ENCODE measurements around the gene CTIF. TPM values are rescaled to one million over a fixed set of nuclear protein-coding genes. Genes with fewer than 3 reads are reported as not detected.

Gene CTIF
- total RNA-seq, 1 donor = 65.9 TPM

DNA sequence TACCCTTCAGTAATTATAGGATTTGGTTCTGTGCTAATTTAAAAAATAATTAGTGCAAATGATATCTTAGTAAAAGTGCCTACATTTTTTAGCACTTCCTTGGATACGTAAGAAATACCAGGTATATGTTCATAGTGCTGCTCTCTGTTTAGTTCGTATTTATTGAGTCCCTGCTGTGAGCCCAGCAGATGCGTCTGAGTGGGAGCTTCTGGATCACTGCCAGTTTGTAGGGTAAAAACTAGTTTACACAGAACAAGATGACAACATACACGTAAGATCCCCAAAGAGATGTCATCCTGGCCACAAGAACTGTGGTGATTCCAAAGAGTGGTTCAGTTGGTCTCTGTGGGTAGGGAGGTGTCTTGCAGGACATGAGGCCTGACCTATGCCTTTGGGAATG is 103.2 kb downstream of the CTIF start:
- Histone ChIP-seq H3K9me3 (ENCODE audit: low read depth, low read length) (no peaks in the 10 kb centered on the region), H3K27me3 (ENCODE audit: insufficient read depth, low read length) (no peaks in the 10 kb centered on the region), H3K4me3 (ENCODE audit: insufficient read depth, low read length) (no peak overlapping the region), H4K20me1 (ENCODE audit: insufficient read depth, low read length) (peaks cover 78% of the 10 kb centered on the region), H3K27ac (ENCODE audit: low read depth, low read length) (no peak overlapping the region), H3K36me3 (ENCODE audit: insufficient read depth, low read length) (peaks cover 10% of the 10 kb centered on the region), H3K79me2 (ENCODE audit: insufficient read depth, low read length) (peaks cover 6% of the 10 kb centered on the region), H3K4me2 (ENCODE audit: insufficient read depth, low read length) (no peak overlapping the region), H2AFZ (ENCODE audit: low read length) (no peak overlapping the region), H3K4me1 (ENCODE audit: insufficient read depth, low read length) (peaks cover 13% of the 10 kb centered on the region)
- DNase-seq (ENCODE audit: insufficient read length, low spot score, missing footprints) = no peak
- TF ChIP-seq CTCF (IDR thresholded peaks at IDR 0.05; ENCODE audit: extremely low read depth, low read depth, low read length) = no peak

- H4K20me1 ChIP-seq (ENCODE audit: insufficient read depth, low read length) = peaks cover 75% of the 10 kb centered on the region
- H3K4me3 ChIP-seq (ENCODE audit: insufficient read depth, low read length) = no peak overlapping the region
- no peak overlapping the region for H3K4me2 ChIP-seq (ENCODE audit: insufficient read depth, low read length)
- H3K36me3 ChIP-seq (ENCODE audit: insufficient read depth, low read length) = peaks cover 10% of the 10 kb centered on the region
- H3K79me2 ChIP-seq (ENCODE audit: insufficient read depth, low read length) = peaks cover 6% of the 10 kb centered on the region
- TF ChIP-seq CTCF (IDR thresholded peaks at IDR 0.05; ENCODE audit: extremely low read depth, low read depth, low read length) = no peak
- H3K27ac ChIP-seq (ENCODE audit: low read depth, low read length) = no peak overlapping the region
- H3K27me3 ChIP-seq (ENCODE audit: insufficient read depth, low read length) = no peaks in the 10 kb centered on the region
- H3K9me3 ChIP-seq (ENCODE audit: low read depth, low read length) = no peaks in the 10 kb centered on the region
- DNase-seq (ENCODE audit: insufficient read length, low spot score, missing footprints) = no peak
- H2AFZ ChIP-seq (ENCODE audit: low read length) = no peak overlapping the region
- H3K4me1 ChIP-seq (ENCODE audit: insufficient read depth, low read length) = peaks cover 13% of the 10 kb centered on the region
These were observed 103.7 kb downstream of the CTIF start for GRCh38 chr18:48642503-48642902.

- Histone ChIP-seq H3K4me3 (ENCODE audit: insufficient read depth, low read length) (no peak overlapping the region), H3K4me1 (ENCODE audit: insufficient read depth, low read length) (peaks cover 13% of the 10 kb centered on the region), H4K20me1 (ENCODE audit: insufficient read depth, low read length) (peaks cover 75% of the 10 kb centered on the region), H2AFZ (ENCODE audit: low read length) (no peak overlapping the region), H3K79me2 (ENCODE audit: insufficient read depth, low read length) (peaks cover 6% of the 10 kb centered on the region), H3K27ac (ENCODE audit: low read depth, low read length) (no peak overlapping the region), H3K27me3 (ENCODE audit: insufficient read depth, low read length) (no peaks in the 10 kb centered on the region), H3K4me2 (ENCODE audit: insufficient read depth, low read length) (no peak overlapping the region), H3K36me3 (ENCODE audit: insufficient read depth, low read length) (peaks cover 6% of the 10 kb centered on the region), H3K9me3 (ENCODE audit: low read depth, low read length) (no peaks in the 10 kb centered on the region)
- DNase-seq (ENCODE audit: insufficient read length, low spot score, missing footprints) = no peak
- no peak for TF ChIP-seq CTCF (IDR thresholded peaks at IDR 0.05; ENCODE audit: extremely low read depth, low read depth, low read length)
These were observed 104.4 kb downstream of the CTIF start for GRCh38 chr18:48643262-48643661.

DNA sequence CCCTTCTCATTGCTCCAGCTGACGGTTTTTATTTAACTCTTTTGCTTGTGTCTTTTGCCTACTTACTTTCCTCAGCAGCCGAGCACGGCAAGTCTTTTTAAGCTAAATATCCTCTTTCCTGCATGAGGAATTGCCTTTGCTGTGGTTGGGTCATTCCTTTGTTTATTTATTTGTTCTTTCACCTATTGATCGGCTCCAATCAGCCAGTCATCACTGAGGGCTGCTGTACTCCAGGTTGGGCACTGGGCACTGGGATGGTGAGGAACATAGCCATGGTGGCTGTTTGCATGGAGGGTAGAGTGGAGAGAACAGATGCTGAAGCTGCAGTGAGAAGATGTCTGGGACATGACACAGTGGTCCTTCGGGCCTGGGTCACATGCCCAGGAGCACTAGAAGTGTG is 105.2 kb downstream of the CTIF start:
- Histone ChIP-seq H3K79me2 (ENCODE audit: insufficient read depth, low read length) (peaks cover 6% of the 10 kb centered on the region), H3K36me3 (ENCODE audit: insufficient read depth, low read length) (peaks cover 6% of the 10 kb centered on the region), H3K27ac (ENCODE audit: low read depth, low read length) (no peak overlapping the region), H2AFZ (ENCODE audit: low read length) (no peak overlapping the region), H4K20me1 (ENCODE audit: insufficient read depth, low read length) (peaks cover 67% of the 10 kb centered on the region), H3K4me3 (ENCODE audit: insufficient read depth, low read length) (no peak overlapping the region), H3K4me2 (ENCODE audit: insufficient read depth, low read length) (no peak overlapping the region), H3K4me1 (ENCODE audit: insufficient read depth, low read length) (peaks cover 13% of the 10 kb centered on the region), H3K9me3 (ENCODE audit: low read depth, low read length) (no peaks in the 10 kb centered on the region), H3K27me3 (ENCODE audit: insufficient read depth, low read length) (no peaks in the 10 kb centered on the region)
- DNase-seq (ENCODE audit: insufficient read length, low spot score, missing footprints) = no peak
- no peak for TF ChIP-seq CTCF (IDR thresholded peaks at IDR 0.05; ENCODE audit: extremely low read depth, low read depth, low read length)
